Activated CD4-positive, alpha-beta T cell treated with anti-CD3 and anti-CD28 coated beads for 36 hours (primary cell): ENCODE results near the gene RHBDD2. TPM values are rescaled to one million over a fixed set of nuclear protein-coding genes. Genes with fewer than 3 reads are reported as not detected.
"Not testable (repeated sequence)": the region's sequence is repeated elsewhere in the genome, so short reads cannot be mapped to it uniquely, and the experiment has no call there.

Source experiments
- ATAC-seq: fragments of 200-7000 bp; cut with Tn5 transposase; one replicate; pipeline ENCODE4 v1.10.0; 2021; ENCODE audit warnings: mild to moderate bottlenecking, moderate library complexity
- CTCF ChIA-PET: fragments of 350-600 bp; sonication (Branson Sonifier 250); formaldehyde crosslinking; loops from one replicate; lab custom pipeline; 2021; ENCODE audit warnings: antibody characterized with exemption; lab: Charles Lee
- POLR2A ChIA-PET: fragments of 350-600 bp; sonication (Branson Sonifier 250); formaldehyde crosslinking; loops from one replicate; lab custom pipeline; 2021; ENCODE audit warnings: antibody characterized with exemption, inconsistent platforms; lab: Charles Lee
- DNase-seq: peaks from one replicate; pipeline ENCODE4 v3.0.0-alpha.2; 2020
- H3K27ac Mint-ChIP-seq: one replicate; pipeline ENCODE4 v1.8.0; 2021; ENCODE audit warnings: mixed read lengths
- H3K27me3 Mint-ChIP-seq: one replicate; pipeline ENCODE4 v1.8.0; 2021; ENCODE audit warnings: mixed read lengths
- H3K36me3 Mint-ChIP-seq: one replicate; pipeline ENCODE4 v1.8.0; 2021; ENCODE audit warnings: low read depth, mixed read lengths
- H3K4me1 Mint-ChIP-seq: one replicate; pipeline ENCODE4 v1.8.0; 2021; ENCODE audit warnings: mixed read lengths
- H3K4me3 Mint-ChIP-seq: one replicate; pipeline ENCODE4 v1.8.0; 2021; ENCODE audit warnings: mild to moderate bottlenecking, moderate library complexity, mixed read lengths
- H3K9me3 Mint-ChIP-seq: one replicate; pipeline ENCODE4 v1.8.0; 2021; ENCODE audit warnings: low read depth, mixed read lengths
- intact Hi-C, 2 experiments: fragments of 100-400 bp; cut with DNase I in 1 of 2; cut with micrococcal nuclease in 1 of 2; formaldehyde crosslinking; loops; one replicate each; pipeline versions ENCODE4 v1.14.2 to v1.15.1; 2022 to 2024; cut with DNase I, micrococcal nuclease
- total RNA-seq, 2 experiments: library from RNA; stranded (reverse); gene quantifications; one replicate each; pipeline ENCODE4 v1.2.3, GENCODE V29; 2021

RHBDD2 gene
- total RNA-seq, 2 experiments from 2014 or later: 21.6 to 23.2 TPM

- Mint-ChIP-seq H3K9me3 (no peaks in the 10 kb centered on the region), H3K4me1 (peaks cover 14% of the 10 kb centered on the region), H3K36me3 (no peaks in the 10 kb centered on the region), H3K4me3 (no peak overlapping the region), H3K27ac (no peak overlapping the region), H3K27me3 (no peaks in the 10 kb centered on the region)
- ChIA-PET POLR2A (no interaction called here), CTCF (interaction anchor here (0.5 to 1.7 kb wide), 3 partner anchors 13 to 176 kb away, joined by 3 to 4 read pairs (median 4); no protein-coding TSS in a partner anchor)
- no peak for DNase-seq
- ATAC-seq: no peak
- intact Hi-C loops: no loop called here
These were observed 34.7 kb upstream of the RHBDD2 start for GRCh38 chr7:75844158-75844557.

- intact Hi-C loops, H3K27ac Mint-ChIP-seq, H3K4me3 Mint-ChIP-seq, DNase-seq, ATAC-seq, H3K36me3 Mint-ChIP-seq, H3K27me3 Mint-ChIP-seq, H3K9me3 Mint-ChIP-seq: not testable (repeated sequence)
- ChIA-PET CTCF (interaction anchor here (1.0 to 1.7 kb wide), 2 partner anchors 20 to 176 kb away, joined by 4 read pairs; no protein-coding TSS in a partner anchor), POLR2A (interaction anchor here (1.1 kb wide), 1 partner anchor 9 kb away, joined by 9 read pairs; no protein-coding TSS in a partner anchor)
- H3K4me1 Mint-ChIP-seq: peaks cover 14% of the 10 kb centered on the region
These were observed 33.7 kb upstream of the RHBDD2 start for GRCh38 chr7:75845132-75845531.

GRCh38 chr7:75847707-75848106, 31.1 kb upstream of the RHBDD2 start:
- Mint-ChIP-seq H3K27ac (no peak overlapping the region), H3K4me1 (peaks cover 10% of the 10 kb centered on the region), H3K9me3 (no peaks in the 10 kb centered on the region), H3K36me3 (no peaks in the 10 kb centered on the region), H3K27me3 (no peaks in the 10 kb centered on the region), H3K4me3 (no peak overlapping the region)
- intact Hi-C loops: no loop called here
- DNase-seq (no peak), ATAC-seq (no peak)
- ChIA-PET CTCF (no interaction called here), POLR2A (interaction anchor here (0.6 kb wide), 1 partner anchor 265 kb away, joined by 3 read pairs; no protein-coding TSS in a partner anchor)

- H3K27me3 Mint-ChIP-seq: peaks cover 2% of the 10 kb centered on the region
- intact Hi-C loops: no loop called here
- POLR2A ChIA-PET: no interaction called here
- no peaks in the 10 kb centered on the region for H3K9me3 Mint-ChIP-seq
- H3K27ac Mint-ChIP-seq: no peak overlapping the region
- H3K4me3 Mint-ChIP-seq: no peak overlapping the region
- CTCF ChIA-PET: interaction anchor here (0.6 kb wide), 1 partner anchor 321 kb away, joined by 3 read pairs; no protein-coding TSS in a partner anchor
- no peaks in the 10 kb centered on the region for H3K36me3 Mint-ChIP-seq
- no peaks in the 10 kb centered on the region for H3K4me1 Mint-ChIP-seq
- DNase-seq (no peak), ATAC-seq (no peak)
These were observed 29.3 kb upstream of the RHBDD2 start for GRCh38 chr7:75849573-75849972.

- Mint-ChIP-seq H3K27ac (no peak overlapping the region), H3K36me3 (no peaks in the 10 kb centered on the region), H3K4me3 (no peak overlapping the region), H3K9me3 (no peaks in the 10 kb centered on the region), H3K27me3 (peaks cover 2% of the 10 kb centered on the region), H3K4me1 (no peaks in the 10 kb centered on the region)
- no peak for ATAC-seq
- no peak for DNase-seq
- POLR2A ChIA-PET: no interaction called here
- intact Hi-C loops: no loop called here
- CTCF ChIA-PET: no interaction called here
These were observed 28.6 kb upstream of the RHBDD2 start for GRCh38 chr7:75850235-75850634.

- peaks cover 7% of the 10 kb centered on the region for H3K4me1 Mint-ChIP-seq
- ChIA-PET CTCF (interaction anchor here (0.6 to 0.9 kb wide), 2 partner anchors 155 to 166 kb away, joined by 3 to 5 read pairs; no protein-coding TSS in a partner anchor), POLR2A (interaction anchor here (0.9 kb wide), 1 partner anchor 9 kb away, joined by 9 read pairs; no protein-coding TSS in a partner anchor)
- DNase-seq (no peak), ATAC-seq (no peak)
- intact Hi-C loops: no loop called here
- no peak overlapping the region for H3K4me3 Mint-ChIP-seq
- H3K27ac Mint-ChIP-seq: no peak overlapping the region
- no peaks in the 10 kb centered on the region for H3K36me3 Mint-ChIP-seq
- H3K27me3 Mint-ChIP-seq: peaks cover 2% of the 10 kb centered on the region
- H3K9me3 Mint-ChIP-seq: no peaks in the 10 kb centered on the region
These were observed 24.6 kb upstream of the RHBDD2 start for GRCh38 chr7:75854233-75854632.

GRCh38 chr7:75854813-75855345, 24.0 kb upstream of the RHBDD2 start:
- ATAC-seq, H3K27ac Mint-ChIP-seq, H3K9me3 Mint-ChIP-seq, POLR2A ChIA-PET, H3K36me3 Mint-ChIP-seq, H3K27me3 Mint-ChIP-seq, DNase-seq, H3K4me1 Mint-ChIP-seq, H3K4me3 Mint-ChIP-seq: not testable (repeated sequence)
- CTCF ChIA-PET: interaction anchor here (0.6 to 0.9 kb wide), 3 partner anchors 154 to 1515 kb away, joined by 3 to 5 read pairs (median 3); no protein-coding TSS in a partner anchor
- intact Hi-C loops: loop anchor here in 1 of 2 experiments (5.0 kb wide), 1 partner anchor 58 kb away; no protein-coding TSS in a partner anchor

- H3K36me3 Mint-ChIP-seq: no peaks in the 10 kb centered on the region
- H3K9me3 Mint-ChIP-seq: no peaks in the 10 kb centered on the region
- ATAC-seq: no peak
- no peak for DNase-seq
- H3K4me1 Mint-ChIP-seq: peaks cover 7% of the 10 kb centered on the region
- H3K27me3 Mint-ChIP-seq: peaks cover 2% of the 10 kb centered on the region
- intact Hi-C loops: loop anchor here in 1 of 2 experiments (5.0 kb wide), 1 partner anchor 59 kb away; no protein-coding TSS in a partner anchor
- POLR2A ChIA-PET: no interaction called here
- H3K4me3 Mint-ChIP-seq: no peak overlapping the region
- H3K27ac Mint-ChIP-seq: no peak overlapping the region
- CTCF ChIA-PET: interaction anchor here (0.6 kb wide), 1 partner anchor 18 kb away, joined by 3 read pairs; no protein-coding TSS in a partner anchor
These were observed 22.3 kb upstream of the RHBDD2 start for GRCh38 chr7:75856536-75856935.

- intact Hi-C loops: loop anchor here in 1 of 2 experiments (5.0 kb wide), 1 partner anchor 61 kb away; no protein-coding TSS in a partner anchor
- ATAC-seq (no peak), DNase-seq (no peak)
- no peak overlapping the region for H3K27ac Mint-ChIP-seq
- peaks cover 7% of the 10 kb centered on the region for H3K4me1 Mint-ChIP-seq
- no peaks in the 10 kb centered on the region for H3K36me3 Mint-ChIP-seq
- no peak overlapping the region for H3K4me3 Mint-ChIP-seq
- H3K9me3 Mint-ChIP-seq: no peaks in the 10 kb centered on the region
- peaks cover 3% of the 10 kb centered on the region for H3K27me3 Mint-ChIP-seq
- ChIA-PET POLR2A (no interaction called here), CTCF (no interaction called here)
These were observed 20.4 kb upstream of the RHBDD2 start for GRCh38 chr7:75858410-75858809.

- CTCF ChIA-PET: no interaction called here
- POLR2A ChIA-PET: no interaction called here
These were observed 17.2 kb upstream of the RHBDD2 start for GRCh38 chr7:75861636-75862035.

GRCh38 chr7:75864251-75864650, 14.6 kb upstream of the RHBDD2 start:
- H3K27ac Mint-ChIP-seq, ATAC-seq, POLR2A ChIA-PET, H3K9me3 Mint-ChIP-seq, H3K4me1 Mint-ChIP-seq, H3K4me3 Mint-ChIP-seq, H3K27me3 Mint-ChIP-seq, DNase-seq, H3K36me3 Mint-ChIP-seq: not testable (repeated sequence)
- CTCF ChIA-PET: interaction anchor here (0.6 to 4.9 kb wide), 5 partner anchors 13 to 156 kb away, joined by 3 to 70 read pairs (median 4); no protein-coding TSS in a partner anchor
- intact Hi-C loops: loop anchor here in 1 of 2 experiments (10.0 kb wide), 1 partner anchor 271 kb away; no protein-coding TSS in a partner anchor

More at GRCh38 chr7:75861636-75862035, 17.2 kb upstream of the RHBDD2 start:
- DNase-seq (no peak), ATAC-seq (no peak)
- Mint-ChIP-seq H3K36me3 (no peaks in the 10 kb centered on the region), H3K4me1 (peaks cover 7% of the 10 kb centered on the region), H3K9me3 (no peaks in the 10 kb centered on the region), H3K4me3 (no peak overlapping the region), H3K27me3 (peaks cover 8% of the 10 kb centered on the region), H3K27ac (no peak overlapping the region)
- intact Hi-C loops: loop anchor here in 1 of 2 experiments (10.0 kb wide), 1 partner anchor 273 kb away; no protein-coding TSS in a partner anchor
